ENCODE data around the gene CREB3L4. TPM values are rescaled to one million over a fixed set of nuclear protein-coding genes. Genes with fewer than 3 reads are reported as not detected.

CREB3L4 gene
- total and polyA plus RNA-seq, 2 of the 13 experiments (the other 11 are each of a cell fraction or from before 2014, with no cell fraction given): 9.9 to 18.7 TPM

- TF ChIP-seq ZBTB4 (CRISPR knock-in tag; IDR thresholded peaks at IDR 0.05; ENCODE audit: borderline replicate concordance) (no peak), KMT2B (CRISPR knock-in tag; IDR thresholded peaks at IDR 0.05) (0 out of 2 replicates have a peak, but pooled peaks have one; percentile 52), ZNF616 (CRISPR knock-in tag; IDR thresholded peaks at IDR 0.05; ENCODE audit: low read depth) (no peak), REPIN1 (CRISPR knock-in tag; IDR thresholded peaks at IDR 0.05; ENCODE audit: borderline replicate concordance, low read depth) (peak; percentile 34; the same call in 1 of the 2 replicates), HMGXB4 (CRISPR knock-in tag; IDR thresholded peaks at IDR 0.05; ENCODE audit: borderline replicate concordance in 1 of 2, low read depth in 1 of 2) (0 out of 4 replicates have a peak, but pooled peaks of 1 of the 2 experiments have one; percentile 41), GABPB1 (CRISPR knock-in tag; IDR thresholded peaks at IDR 0.05) (0 out of 2 replicates have a peak, but pooled peaks have one; percentile 19), FOXA3 (CRISPR knock-in tag; IDR thresholded peaks at IDR 0.05) (peak; percentile 98), ELF3 (CRISPR knock-in tag; IDR thresholded peaks at IDR 0.05) (peak; percentile 63; the same call in 1 of the 2 replicates), KLF11 (CRISPR knock-in tag; IDR thresholded peaks at IDR 0.05) (0 out of 2 replicates have a peak, but pooled peaks have one; percentile 26), ZNF790 (CRISPR knock-in tag; IDR thresholded peaks at IDR 0.05; ENCODE audit: borderline replicate concordance) (no peak), ZBTB7B (CRISPR knock-in tag; IDR thresholded peaks at IDR 0.05) (peak; percentile 72), LCORL (IDR thresholded peaks at IDR 0.05) (no peak), LCORL (CRISPR knock-in tag; IDR thresholded peaks at IDR 0.05) (0 out of 2 replicates have a peak, but pooled peaks have one; percentile 23), SRSF4 (IDR thresholded peaks at IDR 0.05; ENCODE audit: low read depth, low read length, poor library complexity, severe bottlenecking) (no peak), KAT8 (CRISPR knock-in tag; IDR thresholded peaks at IDR 0.05) (peak; percentile 50; the same call in 1 of the 2 replicates), ZKSCAN5 (CRISPR knock-in tag; IDR thresholded peaks at IDR 0.05) (no peak), GTF3A (CRISPR knock-in tag; conservative IDR thresholded peaks at IDR 0.05) (no peak), ZNF7 (CRISPR knock-in tag; IDR thresholded peaks at IDR 0.05) (no peak), PATZ1 (CRISPR knock-in tag; IDR thresholded peaks at IDR 0.05) (peak; percentile 37), ZNF644 (CRISPR knock-in tag; IDR thresholded peaks at IDR 0.05; ENCODE audit: low read depth) (peak; percentile 98), ATM (IDR thresholded peaks at IDR 0.05; ENCODE audit: borderline replicate concordance) (no peak), ZMYM4 (CRISPR knock-in tag; IDR thresholded peaks at IDR 0.05) (peak; percentile 81; the same call in 1 of the 2 replicates), FOXK2 (IDR thresholded peaks at IDR 0.05) (peak; percentile 86; the same call in 1 of the 2 replicates)
- TF ChIP-seq, protein P1, sequence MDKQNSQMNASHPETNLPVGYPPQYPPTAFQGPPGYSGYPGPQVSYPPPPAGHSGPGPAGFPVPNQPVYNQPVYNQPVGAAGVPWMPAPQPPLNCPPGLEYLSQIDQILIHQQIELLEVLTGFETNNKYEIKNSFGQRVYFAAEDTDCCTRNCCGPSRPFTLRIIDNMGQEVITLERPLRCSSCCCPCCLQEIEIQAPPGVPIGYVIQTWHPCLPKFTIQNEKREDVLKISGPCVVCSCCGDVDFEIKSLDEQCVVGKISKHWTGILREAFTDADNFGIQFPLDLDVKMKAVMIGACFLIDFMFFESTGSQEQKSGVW (CRISPR knock-in tag; IDR thresholded peaks at IDR 0.05; ENCODE audit: borderline replicate concordance): no peak
Observed at GRCh38 chr1:153953859-153954365, 13.8 kb upstream of the CREB3L4 start (continued).

All from HepG2 (cell line).